D721Med (cell line): ENCODE results near the gene SPSB2.
A peak's percentile ranks its signal among the peaks of the same experiment; 100 is the strongest.

Source experiments
- DNase-seq: peaks from one replicate; pipeline ENCODE4 v3.0.0; 2011; ENCODE audit warnings: low spot score; ENCODE audit not compliant: insufficient read length
- FAIRE-seq: peaks from 2 replicates; lab custom pipeline; 2011; peaks lifted over from hg19 to GRCh38; lab: Jason Lieb, UNC
- CTCF ChIP-seq: IDR thresholded peaks from 2 replicates; pipeline ENCODE4 v1.5.1; 2012; ENCODE audit warnings: mild to moderate bottlenecking, control low read depth; ENCODE audit not compliant: insufficient read depth; ENCODE audit errors: missing control alignments

Gene SPSB2

GRCh38 chr12:6845395-6845794 is 27.7 kb downstream of the SPSB2 start:
- FAIRE-seq (no peak), DNase-seq (no peak)
- no peak for TF ChIP-seq CTCF

- FAIRE-seq (no peak), DNase-seq (no peak)
- TF ChIP-seq CTCF = peak; percentile 3
Observed at GRCh38 chr12:6843118-6843902, 29.8 kb downstream of the SPSB2 start.

- no peak for DNase-seq
- FAIRE-seq = no peak
- no peak for TF ChIP-seq CTCF
Observed at GRCh38 chr12:6842075-6842474, 31.0 kb downstream of the SPSB2 start.

- FAIRE-seq (no peak), DNase-seq (no peak)
- TF ChIP-seq CTCF = no peak
Observed at GRCh38 chr12:6840761-6841515, 32.2 kb downstream of the SPSB2 start, which contains the start of gene GNB3. TSS of gene GNB3 (plus strand) at chr12:6840925. CDS start at chr12:6841288, 363 bp downstream.

- DNase-seq (no peak), FAIRE-seq (peak; percentile 83)
Observed at GRCh38 chr12:6840330-6840729, 32.8 kb downstream of the SPSB2 start.

GRCh38 chr12:6839482-6840201 is 33.5 kb downstream of the SPSB2 start:
- FAIRE-seq (peak; percentile 21), DNase-seq (no peak)
- TF ChIP-seq CTCF = no peak

More at GRCh38 chr12:6840330-6840729, 32.8 kb downstream of the SPSB2 start:
- no peak for TF ChIP-seq CTCF
